Activated CD8-positive, alpha-beta memory T cell treated with anti-CD3 and anti-CD28 coated beads, Interleukin-2, amount 50 U/mL, for 1 hour (primary cell): ENCODE data around the gene TRIM2.

Experiments used
- DNase-seq: peaks from one replicate; pipeline ENCODE4 v3.0.0-alpha.2; 2020; ENCODE audit errors: extremely low read depth

TRIM2 gene

GRCh38 chr4:153372967-153373562 is 168.8 kb downstream of the TRIM2 start:
- no peak for DNase-seq

GRCh38 chr4:153374442-153374841 is 170.2 kb downstream of the TRIM2 start:
- no peak for DNase-seq

- no peak for DNase-seq
Observed at GRCh38 chr4:153375303-153375702, 171.1 kb downstream of the TRIM2 start.

GRCh38 chr4:153383131-153383530 is 178.9 kb downstream of the TRIM2 start:
- no peak for DNase-seq

GRCh38 chr4:153384160-153384559 is 179.9 kb downstream of the TRIM2 start:
- no peak for DNase-seq

- no peak for DNase-seq
Observed at GRCh38 chr4:153385784-153386183, 181.5 kb downstream of the TRIM2 start.

- DNase-seq, result no peak
Observed at GRCh38 chr4:153387981-153388380, 183.7 kb downstream of the TRIM2 start.
